Measurements from ENCODE around the gene CSH1.

Gene CSH1

DNA sequence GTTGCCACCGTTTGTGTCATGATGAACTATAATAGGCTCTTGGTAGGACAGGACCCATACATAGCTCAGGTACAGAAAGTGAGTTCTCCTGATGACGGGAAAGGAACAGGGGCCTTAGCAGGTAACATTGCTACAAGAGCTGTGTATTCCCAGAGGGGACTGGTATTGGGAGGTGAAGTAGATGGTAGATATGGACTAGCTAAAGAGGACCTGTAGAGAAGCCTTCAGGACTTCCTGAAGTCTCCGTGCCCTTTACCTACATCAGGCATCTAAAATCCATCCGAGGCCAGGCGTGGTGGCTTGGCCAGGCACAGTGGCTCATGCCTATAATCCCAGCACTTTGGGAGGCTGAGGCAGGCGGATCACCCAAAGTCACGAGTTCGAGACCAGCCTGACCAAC, 41.2 kb downstream of the CSH1 start:
- no peak for DNase-seq

DNA sequence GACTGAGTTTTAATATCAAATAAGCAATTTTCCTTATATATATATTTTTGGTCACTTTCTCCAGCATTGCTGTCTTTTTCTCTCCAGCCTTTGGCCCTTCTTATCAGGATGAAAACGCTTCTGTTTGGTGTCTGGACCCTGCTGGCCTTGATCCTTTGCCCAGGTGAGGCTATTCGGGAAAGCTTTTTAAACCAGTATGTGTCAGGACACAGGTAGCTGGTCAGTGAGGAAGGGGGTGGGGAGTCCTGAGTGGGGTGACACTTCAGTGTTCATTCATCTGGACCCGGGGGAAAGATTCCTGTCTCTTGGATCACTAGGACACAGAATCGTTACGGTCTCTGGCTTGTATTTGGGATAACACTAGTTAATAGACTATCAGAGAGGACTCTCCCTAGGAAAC, 41.7 kb downstream of the CSH1 start:
- no peak for DNase-seq

DNA sequence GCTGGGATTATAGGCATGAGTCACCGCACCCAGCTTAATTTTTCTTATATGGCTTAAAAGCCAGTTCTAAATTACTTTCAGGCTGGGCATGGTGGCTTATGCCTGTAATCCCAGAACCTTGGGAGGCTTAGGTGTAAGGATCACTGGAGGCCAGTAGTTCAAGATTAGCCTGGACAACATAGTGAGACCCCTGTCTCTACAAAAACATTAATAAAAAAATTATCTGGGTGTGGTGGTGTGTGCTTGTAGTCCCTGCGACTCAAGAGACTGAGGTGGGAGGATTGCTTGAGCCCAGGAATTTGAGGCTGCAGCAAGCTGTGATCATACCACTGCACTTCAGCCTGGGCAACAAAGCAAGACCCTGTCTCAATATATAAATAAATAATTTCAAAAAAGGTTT, 43.1 kb downstream of the CSH1 start:
- no peak for DNase-seq

DNA sequence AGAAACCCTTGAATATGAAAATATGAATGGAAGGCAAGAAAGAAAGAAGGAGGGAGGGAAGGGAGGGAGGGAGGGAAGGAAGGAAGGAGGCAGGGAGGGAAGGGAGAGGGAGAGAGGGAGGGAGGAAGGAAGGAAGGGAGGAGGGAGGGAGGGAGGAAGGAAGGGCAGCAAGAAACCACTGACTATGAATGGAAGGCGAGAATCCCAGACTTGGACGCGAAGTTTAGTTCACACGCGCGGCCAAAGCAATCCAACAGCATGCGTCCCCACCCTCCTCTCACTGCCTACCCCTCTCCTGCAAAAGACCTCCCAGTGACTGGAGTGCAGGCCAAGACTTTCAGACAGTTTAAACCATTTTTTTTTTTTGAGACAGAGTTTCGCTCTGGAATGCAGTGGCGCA, 46.0 kb downstream of the CSH1 start:
- no peak for DNase-seq

DNA sequence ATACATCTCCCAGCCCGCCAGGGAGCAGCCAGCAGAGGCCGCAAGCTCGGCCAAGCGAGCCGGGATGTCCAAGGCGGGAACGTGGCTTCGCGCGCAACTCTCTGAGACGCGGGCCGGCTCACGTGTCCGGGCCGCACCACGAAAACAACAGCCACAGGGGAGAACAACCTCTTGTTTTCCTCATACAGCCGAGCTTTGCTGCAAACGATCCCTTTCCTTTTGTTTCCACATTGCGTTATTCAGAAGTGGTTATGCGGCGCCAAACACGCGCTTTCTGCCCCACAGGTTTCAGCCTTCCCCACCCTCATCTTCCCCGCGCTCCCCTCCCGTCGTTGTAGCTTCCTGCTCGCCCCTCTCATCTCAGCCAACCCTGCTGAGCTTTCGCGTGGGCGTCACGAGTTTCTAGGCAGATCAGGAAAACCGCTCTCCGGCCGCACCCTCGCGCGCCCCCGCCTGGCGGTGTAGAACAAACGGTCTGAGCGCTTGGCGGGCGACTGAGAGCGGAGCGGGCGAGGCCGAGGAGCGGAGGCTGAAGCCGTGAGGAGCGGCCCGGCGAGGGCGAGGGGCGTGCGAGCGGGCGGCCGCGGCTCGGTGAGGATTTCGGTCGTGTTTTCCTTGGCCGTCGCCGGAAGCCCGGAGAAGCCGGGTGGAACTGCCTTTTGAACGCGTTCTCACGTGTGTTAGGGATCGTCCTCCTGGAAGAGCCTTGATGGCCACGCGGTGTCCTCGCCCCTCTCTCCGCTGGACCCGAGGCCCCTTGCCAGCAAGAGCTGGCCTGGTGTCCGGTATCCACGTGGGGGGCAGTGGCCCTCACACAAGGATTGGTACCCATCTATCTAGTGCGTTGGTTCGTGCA, 47.3 kb downstream of the CSH1 start:
- DNase-seq = no peak

DNA sequence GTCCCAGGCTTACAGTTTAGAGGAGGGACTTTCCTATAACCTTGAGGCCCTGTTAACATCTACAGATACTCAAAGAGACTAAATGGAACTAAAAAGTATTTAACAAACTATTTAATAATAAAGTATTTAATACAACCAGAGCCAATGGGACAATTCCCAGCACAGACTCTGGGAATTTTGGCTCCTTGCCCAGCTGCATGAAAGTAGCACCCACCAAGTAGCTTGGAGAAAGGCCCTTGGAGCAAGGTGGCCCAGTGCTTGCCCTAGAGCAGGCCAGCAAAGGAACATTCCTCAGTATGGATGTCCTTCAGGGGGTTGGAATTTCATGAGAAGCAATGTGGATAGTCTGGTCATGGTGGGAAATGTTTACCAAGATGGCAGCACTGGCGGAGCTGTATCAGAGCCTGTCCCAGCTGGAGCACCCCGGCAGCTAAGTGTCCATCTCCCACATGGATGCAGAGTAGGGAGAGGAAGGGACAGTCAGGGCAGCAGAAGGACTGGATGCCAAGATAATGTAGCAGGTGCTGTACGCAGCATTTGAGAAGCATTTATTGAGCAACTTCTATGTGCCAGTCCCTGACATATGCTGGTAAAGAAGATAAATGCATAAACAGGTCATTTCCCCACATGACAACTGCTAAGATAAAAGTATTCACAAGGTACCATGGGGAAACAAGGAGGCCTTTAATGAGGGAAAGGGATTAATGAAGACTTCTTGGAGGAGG, 48.7 kb downstream of the CSH1 start:
- no peak for DNase-seq

DNA sequence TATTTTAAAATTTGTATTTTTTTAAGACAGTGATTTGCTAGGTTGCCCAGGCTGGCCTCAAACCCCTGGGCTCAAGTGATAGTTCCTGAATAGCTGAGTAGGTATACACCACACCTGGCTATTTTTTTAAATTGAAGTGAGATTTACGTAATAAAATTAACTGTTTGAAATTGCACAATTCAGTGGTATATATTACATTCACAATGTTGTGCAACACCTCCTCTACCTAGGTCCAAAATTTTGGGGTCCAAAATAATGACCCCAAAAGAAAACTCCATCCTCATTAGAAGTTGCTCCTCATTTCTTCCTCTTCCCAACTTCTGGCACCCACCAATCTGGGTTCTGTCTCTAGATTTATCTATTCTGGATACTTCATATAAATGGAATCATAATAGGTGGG, 50.9 kb downstream of the CSH1 start:
- no peak for DNase-seq

Measured in NCI-H2029 treated with DMSO at 0.1 percent for 48 hours (cell line).